GM23338 (cell line): ENCODE results near the gene PACSIN1. TPM values are rescaled to one million over a fixed set of nuclear protein-coding genes. Genes with fewer than 3 reads are reported as not detected.

Experiments
- ATAC-seq: fragments of 200-7000 bp; cut with Tn5 transposase; 3 replicates; pipeline ENCODE4 v1.9.1; 2020
- DNase-seq: peaks from one replicate; pipeline ENCODE4 v3.0.0-alpha.2; 2015; ENCODE audit warnings: low spot score
- H2AFZ ChIP-seq: fragments of 200-600 bp; sonication (generic); 2 replicates; pipeline ENCODE4 v1.8.0; 2016; ENCODE audit warnings: antibody characterized with exemption, mild to moderate bottlenecking, moderate library complexity
- H3F3A ChIP-seq: fragments of 200-600 bp; sonication (generic); replicated peaks from 2 replicates; pipeline ENCODE4 v1.8.0; 2017; ENCODE audit warnings: antibody characterized with exemption, mixed run types, low read depth
- H3K27ac ChIP-seq: fragments of 200-600 bp; sonication (generic); 2 replicates; pipeline ENCODE4 v1.6.1; 2016; ENCODE audit warnings: low read depth
- H3K27me3 ChIP-seq: fragments of 200-600 bp; sonication (generic); 2 replicates; pipeline ENCODE4 v1.8.0; 2016; ENCODE audit warnings: mild to moderate bottlenecking, mixed run types, moderate library complexity; ENCODE audit not compliant: insufficient read depth
- H3K36me3 ChIP-seq: fragments of 200-600 bp; sonication (generic); 2 replicates; pipeline ENCODE4 v1.8.0; 2016; ENCODE audit warnings: mild to moderate bottlenecking; ENCODE audit not compliant: insufficient read depth
- H3K4me1 ChIP-seq: fragments of 200-600 bp; sonication (generic); 2 replicates; pipeline ENCODE4 v1.8.0; 2016; ENCODE audit warnings: mild to moderate bottlenecking, moderate library complexity; ENCODE audit not compliant: insufficient read depth
- H3K4me2 ChIP-seq: fragments of 200-600 bp; sonication (generic); 2 replicates; pipeline ENCODE4 v1.7.1; 2017; ENCODE audit warnings: mixed run types
- H3K4me3 ChIP-seq: fragments of 200-600 bp; sonication (generic); 2 replicates; pipeline ENCODE4 v1.6.1; 2016; ENCODE audit warnings: mixed run types
- H3K79me2 ChIP-seq: fragments of 200-600 bp; sonication (generic); replicated peaks from 2 replicates; pipeline ENCODE4 v1.8.0; 2017; ENCODE audit warnings: mild to moderate bottlenecking; ENCODE audit not compliant: insufficient read depth
- H3K9me2 ChIP-seq: fragments of 200-600 bp; sonication (generic); 2 replicates; pipeline ENCODE4 v1.8.0; 2017; ENCODE audit not compliant: insufficient read depth
- H4K20me1 ChIP-seq: fragments of 200-600 bp; sonication (generic); replicated peaks from 2 replicates; pipeline ENCODE4 v1.8.0; 2017; ENCODE audit warnings: mild to moderate bottlenecking; ENCODE audit not compliant: insufficient read depth
- H3K27ac Mint-ChIP-seq: 2 replicates; pipeline ENCODE4 v1.8.0; 2020; ENCODE audit warnings: inconsistent platforms, mild to moderate bottlenecking, moderate library complexity, mixed read lengths
- H3K27me3 Mint-ChIP-seq: 3 replicates; pipeline ENCODE4 v1.8.0; 2022; ENCODE audit warnings: low read depth, mild to moderate bottlenecking, moderate library complexity, mixed read lengths, inconsistent platforms; ENCODE audit not compliant: insufficient read depth, poor library complexity
- H3K36me3 Mint-ChIP-seq: 3 replicates; pipeline ENCODE4 v1.8.0; 2021; ENCODE audit warnings: low read depth, mild to moderate bottlenecking, inconsistent platforms, moderate library complexity, mixed read lengths
- H3K4me1 Mint-ChIP-seq: 3 replicates; pipeline ENCODE4 v1.8.0; 2020; ENCODE audit warnings: mild to moderate bottlenecking, inconsistent platforms, mixed read lengths
- H3K4me3 Mint-ChIP-seq: 3 replicates; pipeline ENCODE4 v1.8.0; 2021; ENCODE audit warnings: moderate library complexity, mild to moderate bottlenecking, inconsistent platforms, mixed read lengths
- H3K9me3 Mint-ChIP-seq: 3 replicates; pipeline ENCODE4 v1.8.0; 2020; ENCODE audit warnings: moderate library complexity, mild to moderate bottlenecking, inconsistent platforms, mixed read lengths
- CREB1 ChIP-seq: fragments of 250-450 bp; sonication (Bioruptor Pico); IDR thresholded peaks from 2 replicates; pipeline ENCODE4 v1.5.0; 2020; ENCODE audit warnings: low read depth, mild to moderate bottlenecking, moderate library complexity
- CTCF ChIP-seq, 2 experiments: fragments of 200-600 bp in 1 of 2; sonication (generic) in 1 of 2; conservative IDR thresholded peaks; 2 replicates each; pipeline versions ENCODE4 v1.5.1 to v1.6.1; 2016 to 2017; ENCODE audit warnings: antibody characterized with exemption in 2 of 2, low read depth in 2 of 2, mild to moderate bottlenecking in 2 of 2, moderate library complexity in 1 of 2
- ETS1 ChIP-seq: IDR thresholded peaks from 2 replicates; pipeline ENCODE4 v1.6.1; 2016; ENCODE audit warnings: antibody characterized with exemption
- EZH2 ChIP-seq: fragments of 200-600 bp; sonication (generic); IDR thresholded peaks from one replicate; pipeline ENCODE4 v1.8.0; 2017; ENCODE audit warnings: antibody characterized with exemption, mild to moderate bottlenecking, low read depth; ENCODE audit not compliant: unreplicated experiment
- EZH2phosphoT487 ChIP-seq: fragments of 200-600 bp; sonication (generic); IDR thresholded peaks from one replicate; pipeline ENCODE4 v1.8.1; 2018; ENCODE audit warnings: antibody characterized with exemption; ENCODE audit not compliant: unreplicated experiment
- NANOG ChIP-seq: IDR thresholded peaks from 2 replicates; pipeline ENCODE4 v1.6.1; 2016; ENCODE audit warnings: antibody characterized with exemption, borderline replicate concordance
- REST ChIP-seq: IDR thresholded peaks from one replicate; pipeline ENCODE4 v1.6.1; 2018; ENCODE audit warnings: antibody characterized with exemption; ENCODE audit not compliant: unreplicated experiment
- ZNF462 ChIP-seq: fragments of 250-450 bp; sonication (Bioruptor Pico); IDR thresholded peaks from 2 replicates; pipeline ENCODE4 v1.5.0; 2020; ENCODE audit warnings: mild to moderate bottlenecking, moderate library complexity
- polyA plus RNA-seq: library from polyadenylated mRNA; unstranded; fragments of >200 nt; fragmentation: Nextera tagmentation; extraction: Ambion mirVana; gene quantifications from 2 replicates; pipeline ENCODE4 v1.2.1, GENCODE V29; 2016
- total RNA-seq: library from RNA; depleted of rRNA; stranded (reverse); fragments of >200 nt; shearing (Covaris generic); gene quantifications from 2 replicates; pipeline ENCODE4 v1.2.3, GENCODE V29; 2014

PACSIN1 gene
- total and polyA plus RNA-seq, 2 experiments from 2014 or later = 5.2 to 8.7 TPM

- H3K4me1 ChIP-seq = no peaks in the 10 kb centered on the region; the same call in 1 of the 2 replicates
- TF ChIP-seq ZNF462 (no peak), ETS1 (no peak), CTCF (conservative IDR thresholded peaks at IDR 0.05; ENCODE audit: low read depth in 2 of 2) (no peak), EZH2phosphoT487 (no peak), EZH2 (no peak), CREB1 (CRISPR knock-in tag) (no peak), NANOG (no peak), REST (no peak)
- H3K9me2 ChIP-seq = no peaks in the 10 kb centered on the region
- no peaks in the 10 kb centered on the region for H3K27me3 ChIP-seq
- no peaks in the 10 kb centered on the region for H3F3A ChIP-seq
- Mint-ChIP-seq H3K9me3 (peaks cover 10% of the 10 kb centered on the region), H3K4me1 (peaks cover 3% of the 10 kb centered on the region), H3K27ac (no peak overlapping the region; the same call in 1 of the 2 replicates), H3K36me3 (peaks cover 9% of the 10 kb centered on the region; the same call in 1 of the 3 replicates), H3K4me3 (no peak overlapping the region), H3K27me3 (peaks cover 7% of the 10 kb centered on the region)
- no peak for DNase-seq
- H3K36me3 ChIP-seq = no peaks in the 10 kb centered on the region
- H3K4me2 ChIP-seq = no peak overlapping the region
- no peak for ATAC-seq
- no peaks in the 10 kb centered on the region; the same call in 1 of the 2 replicates for H3K79me2 ChIP-seq
- no peaks in the 10 kb centered on the region for H4K20me1 ChIP-seq
- no peak overlapping the region for H3K27ac ChIP-seq
- H2AFZ ChIP-seq = no peak overlapping the region
- H3K4me3 ChIP-seq = no peak overlapping the region
Measured at GRCh38 chr6:34472425-34472824, 6.5 kb downstream of the PACSIN1 start.
